ENCODE measurements around the gene SENP6. TPM values are rescaled to one million over a fixed set of nuclear protein-coding genes. Genes with fewer than 3 reads are reported as not detected.
"Not testable (repeated sequence)": the region's sequence is repeated elsewhere in the genome, so short reads cannot be mapped to it uniquely, and the experiment has no call there.

SENP6 gene
- total and polyA plus RNA-seq, 2 experiments from 2014 or later: 43.1 to 50.8 TPM

- Histone ChIP-seq H3K9me3 (ENCODE audit: low read depth) (no peaks in the 10 kb centered on the region), H4K20me1 (ENCODE audit: insufficient read depth) (no peaks in the 10 kb centered on the region), H3K4me2 (ENCODE audit: unreplicated experiment) (no peak overlapping the region), H3K27me3 (replicated peaks; ENCODE audit: insufficient read depth) (no peaks in the 10 kb centered on the region), H3K36me3 (ENCODE audit: low read depth) (no peaks in the 10 kb centered on the region), H3K79me2 (ENCODE audit: insufficient read depth) (no peaks in the 10 kb centered on the region), H3K27ac (no peak overlapping the region), H3K9me2 (ENCODE audit: insufficient read depth) (no peaks in the 10 kb centered on the region), H2AFZ (no peak overlapping the region), H3K9ac (no peak overlapping the region), H3F3A (ENCODE audit: insufficient read depth) (no peaks in the 10 kb centered on the region), H3K4me3 (no peak overlapping the region), H3K4me1 (ENCODE audit: insufficient read depth) (no peaks in the 10 kb centered on the region)
- in situ Hi-C loops (cut with MboI): no loop called here
- TF ChIP-seq EZH2phosphoT487 (IDR thresholded peaks at IDR 0.05; ENCODE audit: insufficient read depth, low read depth) (no peak), EZH2 (IDR thresholded peaks at IDR 0.05; ENCODE audit: insufficient read depth, poor library complexity, severe bottlenecking) (no peak)
- WGBS, 2 experiments (ENCODE audit: low coverage in 1 of 2, low lambda C conversion rate in 2 of 2, missing lambda C conversion rate in 2 of 2): 96% methylated on average over 2 of the region's 2 CpGs
- no peak for DNase-seq
Measured at GRCh38 chr6:75590370-75590769, 11.3 kb upstream of the SENP6 start.

GRCh38 chr6:75596380-75596779 is 5.3 kb upstream of the SENP6 start:
- WGBS, 2 experiments (ENCODE audit: low coverage in 1 of 2, low lambda C conversion rate in 2 of 2, missing lambda C conversion rate in 2 of 2): 92 to 100% methylated on average over 2 of the region's 2 CpGs
- in situ Hi-C loops (cut with MboI); H2AFZ ChIP-seq; H3F3A ChIP-seq (ENCODE audit: insufficient read depth); H3K27me3 ChIP-seq (replicated peaks; ENCODE audit: insufficient read depth); H3K4me3 ChIP-seq; H4K20me1 ChIP-seq (ENCODE audit: insufficient read depth); H3K27ac ChIP-seq; H3K4me2 ChIP-seq (ENCODE audit: unreplicated experiment); H3K36me3 ChIP-seq (ENCODE audit: low read depth); H3K9me2 ChIP-seq (ENCODE audit: insufficient read depth); H3K9ac ChIP-seq; H3K9me3 ChIP-seq (ENCODE audit: low read depth); H3K4me1 ChIP-seq (ENCODE audit: insufficient read depth); DNase-seq: not testable (repeated sequence)
- peaks cover 18% of the 10 kb centered on the region for H3K79me2 ChIP-seq (ENCODE audit: insufficient read depth)

GRCh38 chr6:75600768-75601167 is 912 bp upstream of the SENP6 start:
- H3K36me3 ChIP-seq (ENCODE audit: low read depth): no peaks in the 10 kb centered on the region
- peaks cover 4% of the 10 kb centered on the region; the same call in 1 of the 2 replicates for H4K20me1 ChIP-seq (ENCODE audit: insufficient read depth)
- WGBS, 2 experiments (ENCODE audit: low coverage in 1 of 2, low lambda C conversion rate in 2 of 2, missing lambda C conversion rate in 2 of 2): 38 to 46% methylated on average over 7 of the region's 7 CpGs
- H3K27ac ChIP-seq: peak overlapping the region; percentile 89
- no peaks in the 10 kb centered on the region for H3K9me3 ChIP-seq (ENCODE audit: low read depth)
- peaks cover 20% of the 10 kb centered on the region; the same call in 1 of the 2 replicates for H3F3A ChIP-seq (ENCODE audit: insufficient read depth)
- TF ChIP-seq EZH2phosphoT487 (IDR thresholded peaks at IDR 0.05; ENCODE audit: insufficient read depth, low read depth) (no peak), EZH2 (IDR thresholded peaks at IDR 0.05; ENCODE audit: insufficient read depth, poor library complexity, severe bottlenecking) (no peak)
- peaks cover 13% of the 10 kb centered on the region; the same call in 1 of the 2 replicates for H3K4me1 ChIP-seq (ENCODE audit: insufficient read depth)
- H3K27me3 ChIP-seq (replicated peaks; ENCODE audit: insufficient read depth): no peaks in the 10 kb centered on the region
- peak overlapping the region; percentile 81 for H3K4me3 ChIP-seq
- H3K4me2 ChIP-seq (ENCODE audit: unreplicated experiment): peak overlapping the region; percentile 97
- peak overlapping the region; percentile 98 for H3K9ac ChIP-seq
- peak; percentile 29 for DNase-seq
- in situ Hi-C loops (cut with MboI): no loop called here
- peaks cover 60% of the 10 kb centered on the region for H3K79me2 ChIP-seq (ENCODE audit: insufficient read depth)
- no peaks in the 10 kb centered on the region for H3K9me2 ChIP-seq (ENCODE audit: insufficient read depth)
- H2AFZ ChIP-seq: peak overlapping the region; percentile 96

GRCh38 chr6:75602246-75603105 is 796 bp downstream of the SENP6 start:
- Histone ChIP-seq H3K4me3 (peak overlapping the region; percentile 81), H3K36me3 (ENCODE audit: low read depth) (no peaks in the 10 kb centered on the region), H3K27ac (peak overlapping the region; percentile 89), H3K27me3 (replicated peaks; ENCODE audit: insufficient read depth) (no peaks in the 10 kb centered on the region), H4K20me1 (ENCODE audit: insufficient read depth) (peaks cover 4% of the 10 kb centered on the region; the same call in 1 of the 2 replicates), H3K9ac (peak overlapping the region; percentile 98), H2AFZ (peak overlapping the region; percentile 96), H3K9me2 (ENCODE audit: insufficient read depth) (no peaks in the 10 kb centered on the region), H3K4me1 (ENCODE audit: insufficient read depth) (peaks cover 13% of the 10 kb centered on the region; the same call in 1 of the 2 replicates), H3K4me2 (ENCODE audit: unreplicated experiment) (peak overlapping the region; percentile 96), H3F3A (ENCODE audit: insufficient read depth) (peaks cover 20% of the 10 kb centered on the region; the same call in 1 of the 2 replicates), H3K9me3 (ENCODE audit: low read depth) (no peaks in the 10 kb centered on the region), H3K79me2 (ENCODE audit: insufficient read depth) (peaks cover 77% of the 10 kb centered on the region)
- TF ChIP-seq EZH2phosphoT487 (IDR thresholded peaks at IDR 0.05; ENCODE audit: insufficient read depth, low read depth): no peak
- no peak for TF ChIP-seq EZH2 (IDR thresholded peaks at IDR 0.05; ENCODE audit: insufficient read depth, poor library complexity, severe bottlenecking)
- in situ Hi-C loops (cut with MboI): no loop called here
- WGBS, 2 experiments (ENCODE audit: low coverage in 1 of 2, low lambda C conversion rate in 2 of 2, missing lambda C conversion rate in 2 of 2): 1 to 3% methylated on average over 59 to 65 of the region's 70 CpGs
- DNase-seq: peak; percentile 77
